ENCODE data around the gene IL18R1. TPM values are rescaled to one million over a fixed set of nuclear protein-coding genes. Genes with fewer than 3 reads are reported as not detected.
A peak's percentile ranks its signal among the peaks of the same experiment; 100 is the strongest.

Gene IL18R1
- total and polyA plus RNA-seq, 2 experiments from 2014 or later, result 1.5 to 2.1 TPM

DNA sequence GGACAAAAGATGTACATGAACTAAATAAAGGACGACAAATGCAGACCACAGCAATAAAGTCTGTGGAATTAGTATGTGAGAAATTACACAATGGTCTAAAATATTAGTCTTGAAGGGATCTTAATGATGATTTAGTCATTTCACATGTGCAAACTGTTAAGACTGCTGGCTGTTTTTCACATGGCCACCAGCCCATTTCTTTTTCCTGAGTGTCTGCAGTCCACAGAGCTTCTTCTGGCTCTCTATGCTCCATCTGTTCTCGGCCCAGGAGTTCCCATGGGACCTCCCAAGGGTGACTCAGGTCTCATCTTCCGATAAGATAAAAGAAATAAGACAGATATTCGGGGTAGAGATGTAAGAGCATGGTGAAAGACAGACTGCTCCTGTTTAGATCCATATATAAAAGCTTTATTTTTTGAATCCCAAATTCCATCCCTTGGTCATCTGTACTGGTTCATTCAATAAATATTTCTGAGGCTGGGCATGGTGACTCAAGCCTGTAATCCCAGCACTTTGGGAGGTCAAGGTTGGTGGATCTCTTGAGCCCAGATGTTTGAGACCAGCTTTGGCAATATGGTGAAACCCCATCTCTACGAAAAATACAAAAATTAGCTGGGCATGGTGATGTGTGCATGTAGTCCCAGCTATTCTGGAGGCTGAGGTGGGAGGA, 24.1 kb upstream of the IL18R1 start:
- Histone ChIP-seq H3K4me2 (ENCODE audit: unreplicated experiment) (no peak overlapping the region), H2AFZ (no peak overlapping the region), H3K4me3 (no peak overlapping the region), H3K36me3 (ENCODE audit: low read depth) (no peaks in the 10 kb centered on the region), H4K20me1 (ENCODE audit: insufficient read depth) (no peaks in the 10 kb centered on the region), H3K27ac (no peak overlapping the region; the same call in 1 of the 2 replicates), H3K27me3 (replicated peaks; ENCODE audit: insufficient read depth) (no peaks in the 10 kb centered on the region), H3K9me3 (ENCODE audit: low read depth) (no peaks in the 10 kb centered on the region), H3K9me2 (ENCODE audit: insufficient read depth) (no peaks in the 10 kb centered on the region), H3K9ac (no peak overlapping the region), H3F3A (ENCODE audit: insufficient read depth) (peaks cover 38% of the 10 kb centered on the region), H3K79me2 (ENCODE audit: insufficient read depth) (no peaks in the 10 kb centered on the region), H3K4me1 (ENCODE audit: insufficient read depth) (peaks cover 12% of the 10 kb centered on the region)
- no peak for TF ChIP-seq EZH2 (IDR thresholded peaks at IDR 0.05; ENCODE audit: insufficient read depth, poor library complexity, severe bottlenecking)
- no peak for TF ChIP-seq EZH2phosphoT487 (IDR thresholded peaks at IDR 0.05; ENCODE audit: insufficient read depth, low read depth)
- DNase-seq, result peak; percentile 72
- 12 to 18% methylated on average over 5 of the region's 5 CpGs for WGBS, 2 experiments (ENCODE audit: low coverage in 1 of 2, low lambda C conversion rate in 2 of 2, missing lambda C conversion rate in 2 of 2)
- in situ Hi-C loops (cut with MboI), result no loop called here

DNA sequence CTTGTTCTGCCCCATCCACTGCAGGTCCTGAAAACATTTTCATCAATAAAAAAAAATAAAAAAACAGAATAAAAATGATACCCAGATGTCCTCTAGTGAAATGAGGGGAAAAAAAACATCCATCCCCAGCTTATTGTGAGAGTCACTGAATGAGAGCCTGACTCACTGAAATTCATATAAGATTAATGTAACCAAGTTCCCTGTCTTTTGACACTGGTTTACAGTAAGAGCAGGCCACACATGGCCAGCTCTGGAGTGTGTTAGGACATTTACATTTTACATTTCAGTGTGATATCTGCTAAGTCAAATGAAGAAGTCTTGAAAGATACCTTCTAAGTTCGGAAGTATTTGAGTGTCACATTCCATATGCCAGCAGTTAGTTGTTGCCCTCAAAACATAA, 21.1 kb upstream of the IL18R1 start:
- H3K4me1 ChIP-seq (ENCODE audit: insufficient read depth), result peaks cover 29% of the 10 kb centered on the region
- no peak overlapping the region for H3K9ac ChIP-seq
- peak; percentile 48 for DNase-seq
- in situ Hi-C loops (cut with MboI), result no loop called here
- peaks cover 49% of the 10 kb centered on the region for H3F3A ChIP-seq (ENCODE audit: insufficient read depth)
- no peak overlapping the region for H3K4me3 ChIP-seq
- TF ChIP-seq EZH2phosphoT487 (IDR thresholded peaks at IDR 0.05; ENCODE audit: insufficient read depth, low read depth) (no peak), EZH2 (IDR thresholded peaks at IDR 0.05; ENCODE audit: insufficient read depth, poor library complexity, severe bottlenecking) (no peak)
- no peak overlapping the region for H2AFZ ChIP-seq
- H3K27ac ChIP-seq, result no peak overlapping the region
- no peaks in the 10 kb centered on the region for H3K36me3 ChIP-seq (ENCODE audit: low read depth)
- H3K9me3 ChIP-seq (ENCODE audit: low read depth), result no peaks in the 10 kb centered on the region
- no peaks in the 10 kb centered on the region for H3K79me2 ChIP-seq (ENCODE audit: insufficient read depth)
- 67 to 71% methylated on average over 1 of the region's 1 CpG for WGBS, 2 experiments (ENCODE audit: low coverage in 1 of 2, low lambda C conversion rate in 2 of 2, missing lambda C conversion rate in 2 of 2)
- no peaks in the 10 kb centered on the region for H3K9me2 ChIP-seq (ENCODE audit: insufficient read depth)
- H3K27me3 ChIP-seq (replicated peaks; ENCODE audit: insufficient read depth), result no peaks in the 10 kb centered on the region
- no peak overlapping the region for H3K4me2 ChIP-seq (ENCODE audit: unreplicated experiment)
- no peaks in the 10 kb centered on the region for H4K20me1 ChIP-seq (ENCODE audit: insufficient read depth)

DNA sequence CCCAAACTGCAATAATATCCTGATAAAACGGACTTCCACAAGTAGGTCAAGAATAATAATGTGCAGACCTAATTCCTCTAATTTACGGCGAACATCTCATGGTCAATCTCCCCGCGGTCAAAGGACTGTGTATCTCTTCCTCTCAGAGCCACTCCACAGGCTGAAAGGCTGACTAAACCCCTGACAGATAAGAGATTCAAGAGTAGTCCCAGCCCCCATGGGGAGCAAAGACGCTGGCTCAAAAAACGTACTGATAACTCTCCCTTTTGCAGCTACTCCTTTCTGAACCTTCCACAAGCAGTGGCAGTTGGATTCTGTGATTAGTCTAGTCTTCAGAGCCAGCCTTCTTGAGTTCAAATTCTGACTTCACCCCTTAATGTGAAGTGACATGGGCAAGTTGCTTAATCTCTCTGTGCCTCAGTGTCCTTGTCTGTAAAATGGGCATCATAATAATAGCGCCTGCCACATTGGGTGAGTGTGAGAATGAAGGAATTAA, 19.7 kb upstream of the IL18R1 start:
- Histone ChIP-seq H3K27ac (no peak overlapping the region), H3K9me3 (ENCODE audit: low read depth) (no peaks in the 10 kb centered on the region), H3K4me1 (ENCODE audit: insufficient read depth) (peaks cover 29% of the 10 kb centered on the region), H3F3A (ENCODE audit: insufficient read depth) (peaks cover 44% of the 10 kb centered on the region), H4K20me1 (ENCODE audit: insufficient read depth) (no peaks in the 10 kb centered on the region), H3K9me2 (ENCODE audit: insufficient read depth) (no peaks in the 10 kb centered on the region), H3K4me2 (ENCODE audit: unreplicated experiment) (peak overlapping the region; percentile 29), H3K27me3 (replicated peaks; ENCODE audit: insufficient read depth) (no peaks in the 10 kb centered on the region), H3K9ac (no peak overlapping the region), H3K4me3 (no peak overlapping the region), H3K36me3 (ENCODE audit: low read depth) (no peaks in the 10 kb centered on the region), H3K79me2 (ENCODE audit: insufficient read depth) (no peaks in the 10 kb centered on the region), H2AFZ (no peak overlapping the region)
- in situ Hi-C loops (cut with MboI), result no loop called here
- no peak for DNase-seq
- 90 to 92% methylated on average over 8 of the region's 8 CpGs for WGBS, 2 experiments (ENCODE audit: low coverage in 1 of 2, low lambda C conversion rate in 2 of 2, missing lambda C conversion rate in 2 of 2)
- no peak for TF ChIP-seq EZH2 (IDR thresholded peaks at IDR 0.05; ENCODE audit: insufficient read depth, poor library complexity, severe bottlenecking)
- no peak for TF ChIP-seq EZH2phosphoT487 (IDR thresholded peaks at IDR 0.05; ENCODE audit: insufficient read depth, low read depth)

DNA sequence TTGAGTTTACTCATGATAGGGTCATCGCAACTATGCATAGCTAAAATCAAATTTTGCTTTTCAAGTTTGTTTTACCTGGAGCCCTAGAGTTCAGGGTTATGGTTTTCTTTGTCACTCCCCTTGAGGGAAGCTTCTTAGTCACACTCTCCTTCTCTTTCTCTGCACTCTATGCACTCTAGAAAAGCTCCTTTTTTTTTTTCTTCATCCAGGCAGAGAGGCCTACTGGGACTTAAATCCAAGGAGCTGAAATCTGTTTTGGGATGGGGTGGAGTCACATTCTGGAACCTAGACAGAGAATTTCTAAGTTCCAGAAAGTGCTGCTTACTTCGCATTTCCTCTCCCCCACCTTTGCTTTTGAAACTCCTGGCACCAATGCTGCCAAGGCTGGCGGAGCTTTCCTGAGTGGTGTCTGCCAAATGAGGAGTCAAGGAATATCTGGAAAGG, 19.1 kb upstream of the IL18R1 start:
- Histone ChIP-seq H3K4me1 (ENCODE audit: insufficient read depth) (peaks cover 23% of the 10 kb centered on the region), H3K4me2 (ENCODE audit: unreplicated experiment) (peak overlapping the region; percentile 29), H3K9ac (no peak overlapping the region), H3K27me3 (replicated peaks; ENCODE audit: insufficient read depth) (no peaks in the 10 kb centered on the region), H3K9me3 (ENCODE audit: low read depth) (no peaks in the 10 kb centered on the region), H2AFZ (no peak overlapping the region), H3K9me2 (ENCODE audit: insufficient read depth) (no peaks in the 10 kb centered on the region), H3K79me2 (ENCODE audit: insufficient read depth) (no peaks in the 10 kb centered on the region), H3F3A (ENCODE audit: insufficient read depth) (peaks cover 38% of the 10 kb centered on the region), H3K27ac (peak overlapping the region; percentile 39), H3K36me3 (ENCODE audit: low read depth) (no peaks in the 10 kb centered on the region), H4K20me1 (ENCODE audit: insufficient read depth) (no peaks in the 10 kb centered on the region), H3K4me3 (no peak overlapping the region)
- in situ Hi-C loops (cut with MboI), result no loop called here
- peak; percentile 51 for DNase-seq
- WGBS, 2 experiments (ENCODE audit: low coverage in 1 of 2, low lambda C conversion rate in 2 of 2, missing lambda C conversion rate in 2 of 2), result 62 to 64% methylated on average over 3 of the region's 3 CpGs
- TF ChIP-seq EZH2phosphoT487 (IDR thresholded peaks at IDR 0.05; ENCODE audit: insufficient read depth, low read depth), result no peak
- no peak for TF ChIP-seq EZH2 (IDR thresholded peaks at IDR 0.05; ENCODE audit: insufficient read depth, poor library complexity, severe bottlenecking)
